B cell (primary cell): ENCODE data around the gene OR5L2. TPM values are rescaled to one million over a fixed set of nuclear protein-coding genes. Genes with fewer than 3 reads are reported as not detected.
"Not testable (repeated sequence)": the region's sequence is repeated elsewhere in the genome, so short reads cannot be mapped to it uniquely, and the experiment has no call there.

ENCODE experiments used
- ATAC-seq: fragments of 200-7000 bp; cut with Tn5 transposase; one replicate; pipeline ENCODE4 v1.10.0; 2021; ENCODE audit warnings: low read depth, mild to moderate bottlenecking, moderate number of reproducible peaks, moderate library complexity
- CTCF ChIA-PET: fragments of 350-600 bp; sonication (Branson Sonifier 250); formaldehyde crosslinking; loops from one replicate; lab custom pipeline; 2021; ENCODE audit warnings: antibody characterized with exemption, inconsistent platforms; lab: Charles Lee
- POLR2A ChIA-PET: fragments of 350-600 bp; sonication (Branson Sonifier 250); formaldehyde crosslinking; loops from one replicate; lab custom pipeline; 2021; ENCODE audit warnings: antibody characterized with exemption; lab: Charles Lee
- DNase-seq: peaks from one replicate; pipeline ENCODE4 v3.0.0; 2013
- H2AFZ ChIP-seq: 2 replicates; pipeline ENCODE4 v1.6.1; 2012; ENCODE audit warnings: mild to moderate bottlenecking, low read depth, low read length; ENCODE audit not compliant: insufficient read depth, poor library complexity, severe bottlenecking
- H3K27ac ChIP-seq, 2 donors: 1 replicate in 1 of 2; 2 replicates in 1 of 2; pipeline ENCODE4 v1.5.1; 2012 to 2013; ENCODE audit warnings: low read length in 2 of 2, mild to moderate bottlenecking in 2 of 2, moderate library complexity in 1 of 2
- H3K27me3 ChIP-seq, 4 experiments: fragments of 200-600 bp in 1 of 4; sonication (generic) in 1 of 4; replicated peaks in 1 of 4; 1 replicate in 2 of 4; 2 replicates in 2 of 4; pipeline versions ENCODE4 v1.6.1 to v1.7.0; 2013 to 2016; ENCODE audit warnings: low read length in 3 of 4, mild to moderate bottlenecking in 2 of 4, mixed read lengths in 1 of 4, moderate library complexity in 1 of 4; ENCODE audit not compliant: insufficient read depth in 4 of 4, control insufficient read depth in 3 of 4; ENCODE audit errors: control extremely low read depth in 1 of 4
- H3K36me3 ChIP-seq, 2 experiments: replicated peaks in 1 of 2; 1 replicate in 1 of 2; 2 replicates in 1 of 2; pipeline versions ENCODE4 v1.6.1 to v1.7.1; 2013; ENCODE audit warnings: low read length in 1 of 2; ENCODE audit not compliant: insufficient read depth in 2 of 2, control insufficient read depth in 1 of 2; ENCODE audit errors: control extremely low read depth in 1 of 2, extremely low read depth in 1 of 2
- H3K4me1 ChIP-seq, 2 donors: fragments of 200-600 bp in 1 of 2; sonication (generic) in 1 of 2; 1 replicate in 1 of 2; 2 replicates in 1 of 2; pipeline versions ENCODE4 v1.5.1 to v1.6.1; 2013 to 2017; ENCODE audit warnings: low read length in 2 of 2; ENCODE audit not compliant: control insufficient read depth in 2 of 2, insufficient read depth in 2 of 2
- H3K4me2 ChIP-seq: replicated peaks from 2 replicates; pipeline ENCODE3; 2012; ENCODE audit warnings: mild to moderate bottlenecking, low read depth, low read length; ENCODE audit not compliant: poor library complexity, severe bottlenecking
- H3K4me3 ChIP-seq, 5 experiments: fragments of 200-600 bp in 1 of 5; sonication (generic) in 1 of 5; 1 replicate in 3 of 5; 2 replicates in 2 of 5; pipeline versions ENCODE4 v1.5.1 to v1.7.0; 2011 to 2016; ENCODE audit warnings: low read length in 4 of 5, mild to moderate bottlenecking in 4 of 5, low read depth in 2 of 5, control low read depth in 1 of 5, moderate library complexity in 1 of 5; ENCODE audit not compliant: insufficient read depth in 1 of 5; ENCODE audit errors: control extremely low read depth in 1 of 5, extremely low read depth in 1 of 5
- H3K79me2 ChIP-seq: fragments of 200-600 bp; sonication (generic); one replicate; pipeline ENCODE4 v1.6.0; 2016; ENCODE audit warnings: low read length; ENCODE audit not compliant: control insufficient read depth, insufficient read depth
- H3K9ac ChIP-seq: fragments of 200-600 bp; sonication (generic); 2 replicates; pipeline ENCODE4 v1.6.1; 2017; ENCODE audit warnings: mild to moderate bottlenecking, low read length, moderate library complexity
- H3K9me3 ChIP-seq, 3 donors: one replicate each; pipeline versions ENCODE4 v1.6.1 to v1.7.1; 2013; ENCODE audit warnings: low read length in 2 of 3; ENCODE audit not compliant: control insufficient read depth in 2 of 3, insufficient read depth in 1 of 3; ENCODE audit errors: control extremely low read depth in 1 of 3
- H4K20me1 ChIP-seq: 2 replicates; pipeline ENCODE4 v1.6.0; 2012; ENCODE audit warnings: mild to moderate bottlenecking, low read length; ENCODE audit not compliant: insufficient read depth, control insufficient read depth, poor library complexity, severe bottlenecking
- H3K27ac Mint-ChIP-seq: one replicate; pipeline ENCODE4 v1.8.0; 2021; ENCODE audit warnings: mixed read lengths
- H3K27me3 Mint-ChIP-seq: one replicate; pipeline ENCODE4 v1.8.0; 2021; ENCODE audit warnings: mixed read lengths
- H3K4me1 Mint-ChIP-seq: one replicate; pipeline ENCODE4 v1.8.0; 2021; ENCODE audit warnings: mixed read lengths
- H3K4me3 Mint-ChIP-seq: one replicate; pipeline ENCODE4 v1.8.0; 2021; ENCODE audit warnings: mixed read lengths
- H3K9me3 Mint-ChIP-seq: one replicate; pipeline ENCODE4 v1.8.0; 2022; ENCODE audit warnings: mixed read lengths; ENCODE audit not compliant: insufficient read depth
- CTCF ChIP-seq: fragments of 200-600 bp; IDR thresholded peaks from one replicate; pipeline ENCODE4 v1.8.0; 2022; ENCODE audit warnings: antibody characterized with exemption, mild to moderate bottlenecking
- EZH2 ChIP-seq: IDR thresholded peaks from 2 replicates; pipeline ENCODE4 v1.6.1; 2012; ENCODE audit warnings: borderline replicate concordance, low read depth, mild to moderate bottlenecking, moderate library complexity, low read length; ENCODE audit not compliant: insufficient read depth, poor library complexity, severe bottlenecking
- WGBS: methylation state at CpG from one replicate; pipeline ENCODE4 v1.1.5; 2013; ENCODE audit warnings: missing lambda C conversion rate; ENCODE audit not compliant: insufficient coverage; 5-methylcytosine and 5-hydroxymethylcytosine counted together
- intact Hi-C: fragments of 100-400 bp; cut with micrococcal nuclease; formaldehyde crosslinking; loops from one replicate; pipeline ENCODE4 v1.10.0; 2022
- polyA plus RNA-seq: library from polyadenylated mRNA; depleted of rRNA; stranded (reverse); fragments of >200 nt; gene quantifications from 2 replicates; pipeline ENCODE4 v1.2.3, GENCODE V29; 2012
- total RNA-seq, 2 donors: library from RNA; stranded (reverse); fragments of 120-200 nt in 1 of 2; gene quantifications; 1 replicate in 1 of 2; 2 replicates in 1 of 2; pipeline versions ENCODE4 v1.2.3 to v1.2.4, GENCODE V29; 2013 to 2022

Gene OR5L2
- total and polyA plus RNA-seq, 2 donors (not counting 1 experiment from before 2014, with no cell fraction given): not detected

DNA sequence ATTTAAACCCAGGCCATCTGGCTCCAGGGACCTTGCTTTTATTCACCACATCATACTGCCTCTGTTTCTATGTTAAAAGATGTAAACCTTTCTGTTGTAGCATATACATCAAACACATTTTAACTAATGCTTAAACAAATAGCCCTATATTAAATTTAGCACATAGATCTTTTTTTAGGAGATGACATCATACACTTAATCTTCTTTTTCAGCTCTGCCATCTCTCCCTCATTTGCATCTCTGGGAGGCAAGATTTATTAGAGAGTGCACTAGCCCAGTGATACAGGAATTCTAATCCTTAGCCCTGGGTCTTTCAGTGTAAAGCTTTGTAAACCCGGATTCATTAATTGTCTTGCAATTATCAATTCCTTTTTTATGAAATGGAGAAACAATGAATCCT lies 25.1 kb downstream of the OR5L2 start:
- DNase-seq (no peak), ATAC-seq (no peak)
- WGBS: no CpG with 5 or more reads among the region's 1 CpG
- H3K27me3 Mint-ChIP-seq: no peaks in the 10 kb centered on the region
- H3K4me1 Mint-ChIP-seq: no peaks in the 10 kb centered on the region
- CTCF ChIA-PET: no interaction called here
- Histone ChIP-seq H3K79me2 (no peaks in the 10 kb centered on the region), H3K27ac (no peak overlapping the region), H3K36me3 (no peaks in the 10 kb centered on the region), H4K20me1 (no peaks in the 10 kb centered on the region), H3K4me3 (no peak overlapping the region), H3K4me1 (no peaks in the 10 kb centered on the region), H2AFZ (no peak overlapping the region), H3K27me3 (no peaks in the 10 kb centered on the region), H3K9ac (no peak overlapping the region), H3K9me3 (peaks cover 0 to 1% (median 1%) of the 10 kb centered on the region in 3 donors), H3K4me2 (no peak overlapping the region)
- intact Hi-C loops: no loop called here
- H3K27ac Mint-ChIP-seq: no peak overlapping the region
- no peaks in the 10 kb centered on the region for H3K9me3 Mint-ChIP-seq
- POLR2A ChIA-PET: no interaction called here
- TF ChIP-seq CTCF (no peak), EZH2 (no peak)
- H3K4me3 Mint-ChIP-seq: no peak overlapping the region

DNA sequence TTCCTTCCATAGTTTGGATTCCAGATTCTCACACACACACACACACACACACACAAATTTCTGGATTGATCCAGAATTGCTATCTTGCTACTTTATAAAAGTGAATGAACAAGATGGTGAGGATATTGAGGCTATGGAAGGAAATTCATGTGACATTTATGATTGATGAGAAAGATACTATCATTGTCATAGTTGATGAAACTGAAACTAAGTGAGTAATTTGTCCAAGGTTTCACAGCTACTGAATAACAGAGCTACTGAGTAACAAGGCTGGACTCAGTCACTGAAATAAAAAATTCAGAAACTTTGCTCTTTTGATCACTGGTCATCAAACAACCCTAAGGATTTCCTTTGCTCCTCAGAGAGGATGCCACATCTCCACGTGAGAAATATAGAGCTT lies 27.7 kb downstream of the OR5L2 start:
- no peaks in the 10 kb centered on the region for H3K27me3 Mint-ChIP-seq
- H3K79me2 ChIP-seq: no peaks in the 10 kb centered on the region
- 40% methylated on average over 1 of the region's 1 CpG for WGBS
- no peaks in the 10 kb centered on the region for H3K27me3 ChIP-seq
- H3K4me2 ChIP-seq: no peak overlapping the region
- no peak overlapping the region for H2AFZ ChIP-seq
- H3K27ac ChIP-seq: no peak overlapping the region
- no peaks in the 10 kb centered on the region for H3K4me1 ChIP-seq
- H3K9me3 Mint-ChIP-seq: peaks cover 2% of the 10 kb centered on the region
- no peak overlapping the region for H3K9ac ChIP-seq
- TF ChIP-seq EZH2: no peak
- intact Hi-C loops: no loop called here
- DNase-seq: no peak
- POLR2A ChIA-PET: no interaction called here
- H3K9me3 ChIP-seq: peaks cover 0 to 3% (median 1%) of the 10 kb centered on the region in 3 donors
- H3K27ac Mint-ChIP-seq: no peak overlapping the region
- no peaks in the 10 kb centered on the region for H4K20me1 ChIP-seq
- ATAC-seq: no peak
- H3K4me3 ChIP-seq: no peak overlapping the region
- CTCF ChIA-PET: no interaction called here
- H3K4me1 Mint-ChIP-seq: no peaks in the 10 kb centered on the region
- no peaks in the 10 kb centered on the region for H3K36me3 ChIP-seq
- no peak overlapping the region for H3K4me3 Mint-ChIP-seq

DNA sequence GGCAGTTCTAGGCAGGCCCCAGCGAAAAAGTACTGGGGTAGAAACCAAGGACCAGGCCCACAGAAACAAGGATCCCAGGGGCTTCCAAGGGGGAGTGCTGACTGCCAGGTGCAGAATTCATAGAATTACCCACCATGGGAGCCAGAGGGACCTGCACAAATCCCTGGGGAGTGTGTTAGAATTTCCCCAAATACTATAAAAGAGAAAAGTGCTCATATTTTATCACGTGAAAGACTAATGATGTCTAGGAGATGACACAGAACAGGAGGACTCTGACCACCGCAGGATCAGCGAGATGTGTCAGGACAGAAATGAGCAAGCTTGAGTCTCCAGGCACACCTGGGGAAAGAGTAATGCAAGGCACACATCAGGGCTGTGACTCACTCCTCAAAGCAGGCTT lies 40.3 kb downstream of the OR5L2 start:
- H3K27me3 ChIP-seq, DNase-seq, CTCF ChIA-PET, H3K9me3 ChIP-seq, H4K20me1 ChIP-seq, H3K27ac ChIP-seq, H3K4me3 ChIP-seq, H3K4me1 Mint-ChIP-seq, H3K9me3 Mint-ChIP-seq, POLR2A ChIA-PET, H3K4me2 ChIP-seq, H2AFZ ChIP-seq, H3K9ac ChIP-seq, intact Hi-C loops, H3K79me2 ChIP-seq, H3K36me3 ChIP-seq, H3K4me1 ChIP-seq, H3K4me3 Mint-ChIP-seq, ATAC-seq, H3K27me3 Mint-ChIP-seq, H3K27ac Mint-ChIP-seq: not testable (repeated sequence)
- 73% methylated on average over 1 of the region's 4 CpGs for WGBS
